Chondrocyte (in vitro differentiated cells): ENCODE data around the gene CFD. TPM values are rescaled to one million over a fixed set of nuclear protein-coding genes. Genes with fewer than 3 reads are reported as not detected.
A peak's percentile ranks its signal among the peaks of the same experiment; 100 is the strongest.
"Not testable (repeated sequence)": the region's sequence is repeated elsewhere in the genome, so short reads cannot be mapped to it uniquely, and the experiment has no call there.

ENCODE experiments used
- DNase-seq: peaks from one replicate; pipeline ENCODE4 v3.0.0; 2021; ENCODE audit warnings: mixed read lengths, low spot score
- H3K27ac Mint-ChIP-seq: one replicate; pipeline ENCODE4 v1.8.0; 2021; ENCODE audit warnings: mild to moderate bottlenecking, moderate library complexity, mixed read lengths; ENCODE audit not compliant: unreplicated experiment
- H3K27me3 Mint-ChIP-seq: 2 replicates; pipeline ENCODE4 v1.8.0; 2021; ENCODE audit warnings: low read depth, mixed read lengths
- H3K36me3 Mint-ChIP-seq: 2 replicates; pipeline ENCODE4 v1.8.0; 2021; ENCODE audit warnings: low read depth, mixed read lengths
- H3K4me1 Mint-ChIP-seq: 2 replicates; pipeline ENCODE4 v1.8.0; 2021; ENCODE audit warnings: low read depth, mild to moderate bottlenecking, mixed read lengths
- H3K4me3 Mint-ChIP-seq: one replicate; pipeline ENCODE4 v1.8.0; 2021; ENCODE audit warnings: mild to moderate bottlenecking, moderate library complexity, mixed read lengths; ENCODE audit not compliant: unreplicated experiment
- H3K9me3 Mint-ChIP-seq: 2 replicates; pipeline ENCODE4 v1.8.0; 2021; ENCODE audit warnings: low read depth, mixed read lengths
- CTCF ChIP-seq: fragments of 200-600 bp; sonication (generic); IDR thresholded peaks from 2 replicates; pipeline ENCODE4 v1.5.0; 2021; ENCODE audit warnings: antibody characterized with exemption, mild to moderate bottlenecking, moderate library complexity
- total RNA-seq: library from RNA; stranded (reverse); gene quantifications from 3 replicates; pipeline ENCODE4 v1.2.1, GENCODE V29; 2021

CFD gene
- total RNA-seq, 1 donor from 2014 or later, result 1.8 TPM

DNA sequence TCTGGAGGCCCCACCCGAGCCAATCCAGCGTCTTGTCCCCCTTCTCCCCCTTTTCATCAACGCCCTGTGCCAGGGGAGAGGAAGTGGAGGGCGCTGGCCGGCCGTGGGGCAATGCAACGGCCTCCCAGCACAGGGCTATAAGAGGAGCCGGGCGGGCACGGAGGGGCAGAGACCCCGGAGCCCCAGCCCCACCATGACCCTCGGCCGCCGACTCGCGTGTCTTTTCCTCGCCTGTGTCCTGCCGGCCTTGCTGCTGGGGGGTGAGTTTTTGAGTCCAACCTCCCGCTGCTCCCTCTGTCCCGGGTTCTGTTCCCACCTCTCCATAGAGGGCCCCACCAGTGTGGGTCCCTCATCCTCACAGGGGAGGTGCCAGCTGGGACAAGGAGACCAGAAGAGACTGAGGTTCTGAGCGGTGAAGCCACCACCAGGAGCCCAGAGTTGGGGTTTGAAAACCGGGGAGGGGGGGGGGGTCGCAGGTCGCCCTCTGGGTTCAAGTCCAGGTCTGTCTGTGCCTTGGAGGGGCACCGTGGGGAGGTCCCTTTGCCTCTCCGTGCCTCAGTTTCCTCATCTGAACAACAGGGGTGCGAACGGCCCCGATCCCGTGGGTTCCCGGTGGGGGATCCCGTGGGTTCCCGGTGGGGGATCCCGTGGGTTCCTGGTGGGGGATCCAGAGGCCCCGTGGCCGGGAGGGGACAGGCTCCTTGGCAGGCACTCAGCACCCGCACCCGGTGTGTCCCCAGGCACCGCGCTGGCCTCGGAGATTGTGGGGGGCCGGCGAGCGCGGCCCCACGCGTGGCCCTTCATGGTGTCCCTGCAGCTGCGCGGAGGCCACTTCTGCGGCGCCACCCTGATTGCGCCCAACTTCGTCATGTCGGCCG is 7.1 kb upstream of the CFD start, which contains the start of gene ELANE:
TSS of gene ELANE (plus strand) at position 168 of the 878 bp plus-strand sequence. CDS start at position 194, 26 bp downstream.
- Mint-ChIP-seq H3K27me3 (peaks cover under 1% of the 10 kb centered on the region), H3K27ac (peak within 1 kb of the TSS; percentile 49), H3K4me1 (peaks cover 8% of the 10 kb centered on the region), H3K9me3 (no peaks in the 10 kb centered on the region), H3K4me3 (no peak within 1 kb of the TSS), H3K36me3 (no peaks in the 10 kb centered on the region)
- DNase-seq, result no peak
- no peak for TF ChIP-seq CTCF

- no peak for TF ChIP-seq CTCF
- DNase-seq, result no peak
- Mint-ChIP-seq H3K9me3 (no peaks in the 10 kb centered on the region), H3K27me3 (no peaks in the 10 kb centered on the region), H3K27ac (no peak overlapping the region), H3K4me1 (peaks cover 8% of the 10 kb centered on the region), H3K4me3 (no peak overlapping the region), H3K36me3 (no peaks in the 10 kb centered on the region)
Measured at GRCh38 chr19:853014-853585, 6.4 kb upstream of the CFD start.

DNA sequence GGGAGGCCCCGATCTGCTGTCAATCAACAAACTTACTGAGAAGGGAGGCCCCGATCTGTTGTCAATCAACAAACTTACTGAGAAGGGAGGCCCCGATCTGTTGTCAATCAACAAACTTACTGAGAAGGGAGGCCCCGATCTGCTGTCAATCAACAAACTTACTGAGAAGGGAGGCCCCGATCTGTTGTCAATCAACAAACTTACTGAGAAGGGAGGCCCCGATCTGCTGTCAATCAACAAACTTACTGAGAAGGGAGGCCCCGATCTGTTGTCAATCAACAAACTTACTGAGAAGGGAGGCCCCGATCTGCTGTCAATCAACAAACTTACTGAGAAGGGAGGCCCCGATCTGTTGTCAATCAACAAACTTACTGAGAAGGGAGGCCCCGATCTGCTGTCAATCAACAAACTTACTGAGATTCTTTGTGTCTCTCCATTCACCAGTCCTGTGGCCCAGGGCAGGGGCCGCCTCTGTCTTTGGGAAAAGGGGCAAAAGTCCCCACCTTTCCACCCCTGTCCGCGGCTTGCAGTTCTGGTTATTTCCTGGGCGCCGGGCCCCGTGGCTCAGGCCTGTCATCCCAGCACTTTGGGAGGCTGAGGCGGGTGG is 5.7 kb upstream of the CFD start:
- H3K27ac Mint-ChIP-seq, H3K4me1 Mint-ChIP-seq, H3K27me3 Mint-ChIP-seq, DNase-seq, H3K36me3 Mint-ChIP-seq, H3K4me3 Mint-ChIP-seq, H3K9me3 Mint-ChIP-seq: not testable (repeated sequence)

GRCh38 chr19:854549-854948 is 4.9 kb upstream of the CFD start:
- Mint-ChIP-seq H3K27ac (no peak overlapping the region), H3K4me1 (peaks cover 8% of the 10 kb centered on the region)

DNA sequence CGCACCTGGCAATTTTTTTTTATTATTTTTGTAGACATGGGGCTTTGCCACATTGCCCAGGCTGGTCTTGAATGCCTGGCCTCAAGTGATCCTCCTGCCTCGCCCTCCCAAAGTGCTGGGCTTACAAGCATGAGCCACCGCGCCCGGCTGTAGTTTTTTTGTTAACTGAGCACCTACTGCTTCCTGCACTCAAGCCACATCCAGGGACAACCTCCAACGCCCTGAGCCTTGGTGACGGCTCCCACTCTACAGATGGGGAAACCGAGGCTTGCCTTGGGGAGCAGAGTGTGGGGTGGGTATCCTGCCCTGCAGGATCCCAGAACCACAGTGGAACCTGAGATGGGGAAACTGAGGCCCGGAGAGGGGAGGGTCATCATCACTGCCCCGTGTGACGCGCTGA is 4.3 kb upstream of the CFD start:
- Mint-ChIP-seq H3K4me3 (no peak overlapping the region), H3K27me3 (no peaks in the 10 kb centered on the region), H3K27ac (no peak overlapping the region), H3K36me3 (no peaks in the 10 kb centered on the region), H3K4me1 (peaks cover 12% of the 10 kb centered on the region), H3K9me3 (no peaks in the 10 kb centered on the region)
- DNase-seq, result no peak
- TF ChIP-seq CTCF, result no peak

More at GRCh38 chr19:854549-854948, 4.9 kb upstream of the CFD start:
- Mint-ChIP-seq H3K9me3 (no peaks in the 10 kb centered on the region), H3K4me3 (no peak overlapping the region), H3K36me3 (no peaks in the 10 kb centered on the region), H3K27me3 (no peaks in the 10 kb centered on the region)
- TF ChIP-seq CTCF, result no peak
- no peak for DNase-seq
